GM23338 (cell line): ENCODE data around the gene NOP9.

ENCODE experiments used
- CTCF ChIP-seq, 2 experiments: fragments of 200-600 bp in 1 of 2; sonication (generic) in 1 of 2; conservative IDR thresholded peaks; 2 replicates each; pipeline versions ENCODE4 v1.5.1 to v1.6.1; 2016 to 2017; ENCODE audit warnings: antibody characterized with exemption in 2 of 2, low read depth in 2 of 2, mild to moderate bottlenecking in 2 of 2, moderate library complexity in 1 of 2
- EZH2 ChIP-seq: fragments of 200-600 bp; sonication (generic); IDR thresholded peaks from one replicate; pipeline ENCODE4 v1.8.0; 2017; ENCODE audit warnings: antibody characterized with exemption, mild to moderate bottlenecking, low read depth; ENCODE audit not compliant: unreplicated experiment
- EZH2phosphoT487 ChIP-seq: fragments of 200-600 bp; sonication (generic); IDR thresholded peaks from one replicate; pipeline ENCODE4 v1.8.1; 2018; ENCODE audit warnings: antibody characterized with exemption; ENCODE audit not compliant: unreplicated experiment
- JUNB ChIP-seq: IDR thresholded peaks from one replicate; pipeline ENCODE4 v1.6.1; 2016; ENCODE audit warnings: antibody characterized with exemption; ENCODE audit not compliant: unreplicated experiment
- POLR2AphosphoS5 ChIP-seq: IDR thresholded peaks from 2 replicates; pipeline ENCODE4 v1.6.1; 2016; ENCODE audit warnings: antibody characterized with exemption, low read depth
- REST ChIP-seq: IDR thresholded peaks from one replicate; pipeline ENCODE4 v1.6.1; 2018; ENCODE audit warnings: antibody characterized with exemption; ENCODE audit not compliant: unreplicated experiment
- STAT1 ChIP-seq: IDR thresholded peaks from one replicate; pipeline ENCODE4 v1.6.1; 2016; ENCODE audit warnings: antibody characterized with exemption; ENCODE audit not compliant: unreplicated experiment

- no peak for TF ChIP-seq CTCF (conservative IDR thresholded peaks at IDR 0.05; ENCODE audit: low read depth in 2 of 2)
- TF ChIP-seq EZH2: no peak
- no peak for TF ChIP-seq POLR2AphosphoS5
- TF ChIP-seq REST: no peak
- no peak for TF ChIP-seq STAT1
- TF ChIP-seq EZH2phosphoT487: no peak
- no peak for TF ChIP-seq JUNB
Measured at GRCh38 chr14:24286996-24287395, 12.7 kb upstream of the NOP9 start.
